HG03135 (cell line): ENCODE data around the gene C10orf90.
"Not testable (repeated sequence)": the region's sequence is repeated elsewhere in the genome, so short reads cannot be mapped to it uniquely, and the experiment has no call there.

Experiments
- ATAC-seq: cut with Tn5 transposase; IDR thresholded peaks from one replicate; pipeline ENCODE4 v1.9.1; 2021; ENCODE audit warnings: mild to moderate bottlenecking, moderate library complexity; ENCODE audit not compliant: unreplicated experiment

C10orf90 gene

GRCh38 chr10:126398383-126398743, 272.1 kb downstream of the C10orf90 start:
- ATAC-seq: no peak

GRCh38 chr10:126397640-126398382, 272.7 kb downstream of the C10orf90 start:
- no peak for ATAC-seq

GRCh38 chr10:126397156-126397555, 273.3 kb downstream of the C10orf90 start:
- no peak for ATAC-seq

GRCh38 chr10:126394948-126395347, 275.5 kb downstream of the C10orf90 start:
- no peak for ATAC-seq

- no peak for ATAC-seq
Observed at GRCh38 chr10:126393076-126393475, 277.4 kb downstream of the C10orf90 start.

- no peak for ATAC-seq
Observed at GRCh38 chr10:126392469-126392868, 278.0 kb downstream of the C10orf90 start.

GRCh38 chr10:126392068-126392467, 278.4 kb downstream of the C10orf90 start:
- ATAC-seq: no peak

- no peak for ATAC-seq
Observed at GRCh38 chr10:126391192-126391885, 279.2 kb downstream of the C10orf90 start.

GRCh38 chr10:126390324-126390723, 280.2 kb downstream of the C10orf90 start:
- ATAC-seq: no peak

- ATAC-seq: no peak
Observed at GRCh38 chr10:126387931-126388911, 282.3 kb downstream of the C10orf90 start, which contains the start of gene ADAM12. ADAM12 (minus strand) TSS chr10:126388477; CDS start chr10:126388145, 332 bp downstream.

GRCh38 chr10:126387041-126387921, 283.2 kb downstream of the C10orf90 start:
- no peak for ATAC-seq

GRCh38 chr10:126384269-126384873, 286.1 kb downstream of the C10orf90 start:
- ATAC-seq: no peak

GRCh38 chr10:126380352-126381076, 290.0 kb downstream of the C10orf90 start:
- no peak for ATAC-seq

- ATAC-seq: not testable (repeated sequence)
Observed at GRCh38 chr10:126379166-126379565, 291.3 kb downstream of the C10orf90 start.

- ATAC-seq: no peak
Observed at GRCh38 chr10:126376956-126377355, 293.5 kb downstream of the C10orf90 start.

GRCh38 chr10:126375926-126376554, 294.5 kb downstream of the C10orf90 start:
- ATAC-seq: no peak

- ATAC-seq: no peak
Observed at GRCh38 chr10:126375299-126375698, 295.2 kb downstream of the C10orf90 start.
